ENCODE measurements around the gene BCR.

DNA sequence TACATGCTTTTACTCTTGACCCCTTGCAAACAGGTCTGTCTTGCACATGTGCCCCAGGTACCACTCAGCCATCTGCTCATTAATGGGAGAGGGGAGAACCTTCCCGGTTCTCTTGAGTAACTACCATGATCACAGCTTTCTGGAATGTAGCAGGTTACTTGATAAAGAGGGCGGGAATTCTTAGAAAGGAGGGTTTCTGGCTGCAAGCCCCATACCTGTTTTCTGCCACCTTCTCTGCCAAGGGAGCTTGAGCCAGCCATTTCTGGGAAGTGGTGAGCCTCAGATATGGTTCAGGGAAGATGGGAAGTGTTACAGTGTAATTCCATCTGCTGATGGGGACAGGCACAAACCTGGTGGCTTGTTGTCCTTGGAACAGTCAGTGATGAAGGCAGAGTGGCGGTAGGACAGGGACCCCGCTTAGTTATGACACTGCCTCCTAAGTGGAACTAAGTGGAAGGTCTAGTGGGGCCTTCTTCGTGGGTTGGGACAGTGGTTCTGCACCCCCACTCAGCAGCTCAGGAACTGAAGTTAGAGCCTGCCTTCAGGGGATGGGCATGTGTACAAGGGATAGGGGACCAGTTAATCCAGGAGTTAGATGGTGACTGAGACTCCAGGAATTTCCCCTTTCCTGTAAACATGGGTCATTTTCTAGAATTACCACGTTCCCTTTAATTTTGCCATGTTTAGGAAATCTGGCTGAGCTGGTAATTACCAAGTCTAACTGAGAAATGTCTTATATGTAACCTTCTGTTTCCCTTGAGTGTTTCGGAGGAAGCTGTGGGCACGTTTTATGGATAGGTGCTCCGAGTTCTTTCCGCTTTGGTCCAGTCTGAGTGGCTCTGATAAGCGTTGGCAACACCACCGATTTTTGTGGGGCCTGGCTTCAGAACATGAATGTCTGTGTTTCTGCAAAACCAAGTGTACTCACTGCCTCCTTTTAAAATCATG, 35.3 kb downstream of the BCR start:
- TF ChIP-seq, protein P1, sequence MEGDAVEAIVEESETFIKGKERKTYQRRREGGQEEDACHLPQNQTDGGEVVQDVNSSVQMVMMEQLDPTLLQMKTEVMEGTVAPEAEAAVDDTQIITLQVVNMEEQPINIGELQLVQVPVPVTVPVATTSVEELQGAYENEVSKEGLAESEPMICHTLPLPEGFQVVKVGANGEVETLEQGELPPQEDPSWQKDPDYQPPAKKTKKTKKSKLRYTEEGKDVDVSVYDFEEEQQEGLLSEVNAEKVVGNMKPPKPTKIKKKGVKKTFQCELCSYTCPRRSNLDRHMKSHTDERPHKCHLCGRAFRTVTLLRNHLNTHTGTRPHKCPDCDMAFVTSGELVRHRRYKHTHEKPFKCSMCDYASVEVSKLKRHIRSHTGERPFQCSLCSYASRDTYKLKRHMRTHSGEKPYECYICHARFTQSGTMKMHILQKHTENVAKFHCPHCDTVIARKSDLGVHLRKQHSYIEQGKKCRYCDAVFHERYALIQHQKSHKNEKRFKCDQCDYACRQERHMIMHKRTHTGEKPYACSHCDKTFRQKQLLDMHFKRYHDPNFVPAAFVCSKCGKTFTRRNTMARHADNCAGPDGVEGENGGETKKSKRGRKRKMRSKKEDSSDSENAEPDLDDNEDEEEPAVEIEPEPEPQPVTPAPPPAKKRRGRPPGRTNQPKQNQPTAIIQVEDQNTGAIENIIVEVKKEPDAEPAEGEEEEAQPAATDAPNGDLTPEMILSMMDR (IDR thresholded peaks at IDR 0.05): no peak
- no peak for TF ChIP-seq POLR2A (IDR thresholded peaks at IDR 0.05)
